ENCODE results near the gene CSGALNACT2. TPM values are rescaled to one million over a fixed set of nuclear protein-coding genes. Genes with fewer than 3 reads are reported as not detected.

The CSGALNACT2 gene
- total and polyA plus RNA-seq, 9 of the 15 experiments (the other 6 are each of a cell fraction or from before 2014, with no cell fraction given) = 1.4 to 7.3 (median 3.5) TPM

GRCh38 chr10:43141421-43141820 is 3.2 kb downstream of the CSGALNACT2 start:
- WGBS (ENCODE audit: insufficient coverage, low coverage, missing lambda C conversion rate) = 54% methylated on average over 5 of the region's 5 CpGs
- no TSS peak for BruUV-seq (replicated peaks)
- Histone ChIP-seq H3K4me3 (no peak overlapping the region), H3K4me1 (replicated peaks in 1 of 2; ENCODE audit: control insufficient read depth in 2 of 2, insufficient read depth in 2 of 2, low read length in 2 of 2) (peaks cover 9 to 25% of the 10 kb centered on the region in 2 experiments; a peak in 4 of 5 replicates), H3K9ac (ENCODE audit: insufficient read depth in 1 of 2, low read depth in 2 of 2, low read length in 2 of 2) (no peak overlapping the region), H3K4me2 (ENCODE audit: insufficient read depth, low read length) (no peak overlapping the region), H3K36me3 (ENCODE audit: control insufficient read depth, insufficient read depth, low read length) (no peaks in the 10 kb centered on the region), H3K27me3 (ENCODE audit: control insufficient read depth in 2 of 2, insufficient read depth in 2 of 2, low read length in 2 of 2) (no peaks in the 10 kb centered on the region), H3K27ac (ENCODE audit: extremely low read depth, low read depth, low read length) (no peak overlapping the region), H4K20me1 (replicated peaks; ENCODE audit: control insufficient read depth, insufficient read depth, low read length) (no peaks in the 10 kb centered on the region), H3K9me3 (replicated peaks; ENCODE audit: control insufficient read depth, insufficient read depth, low read depth, low read length) (no peaks in the 10 kb centered on the region), H3K79me2 (ENCODE audit: control insufficient read depth, insufficient read depth, low read length) (peaks cover 19% of the 10 kb centered on the region; the same call in 2 of the 3 replicates), H3K9me1 (ENCODE audit: control insufficient read depth, insufficient read depth, low read length) (no peaks in the 10 kb centered on the region), H2AFZ (ENCODE audit: low read depth, low read length) (no peak overlapping the region)
- ChIA-PET CTCF (ENCODE audit: low intra/inter-chr PET ratio) (interaction anchor here (0.5 kb wide), 1 partner anchor 169 kb away, joined by 3 read pairs; no protein-coding TSS in a partner anchor), POLR2A (no interaction called here)
- FAIRE-seq (no peak), ATAC-seq (no peak), DNase-seq (ENCODE audit: extremely low read depth in 1 of 4, low spot score in 3 of 4) (no peak)
- TF ChIP-seq FIP1L1 (IDR thresholded peaks at IDR 0.05; ENCODE audit: low read depth, low read length, poor library complexity, severe bottlenecking) (no peak), ZBTB11 (CRISPR knock-in tag; IDR thresholded peaks at IDR 0.05) (no peak), STAT5A (IDR thresholded peaks at IDR 0.05; ENCODE audit: borderline replicate concordance, low read length) (no peak), ETV1 (tag; conservative IDR thresholded peaks at IDR 0.05; ENCODE audit: low read depth) (no peak), SREBF2 (CRISPR knock-in tag; IDR thresholded peaks at IDR 0.05) (no peak), FOXA1 (IDR thresholded peaks at IDR 0.05; ENCODE audit: borderline replicate concordance) (no peak), STAT5B (CRISPR knock-in tag; IDR thresholded peaks at IDR 0.05) (no peak), ARID2 (IDR thresholded peaks at IDR 0.05) (no peak), CREBBP (IDR thresholded peaks at IDR 0.05; ENCODE audit: low read depth, low read length) (no peak), ZNF518B (CRISPR knock-in tag; IDR thresholded peaks at IDR 0.05) (no peak), CBX2 (IDR thresholded peaks at IDR 0.05; ENCODE audit: insufficient read depth, low read length, poor library complexity, severe bottlenecking) (no peak), PTRF (tag; IDR thresholded peaks at IDR 0.05) (no peak), EWSR1 (IDR thresholded peaks at IDR 0.05; ENCODE audit: borderline replicate concordance, low read depth, partially characterized antibody) (no peak), ZNF561 (CRISPR knock-in tag; conservative IDR thresholded peaks at IDR 0.05) (no peak)
- in situ Hi-C loops (cut with MboI) = no loop called here
- intact Hi-C loops (cut with micrococcal nuclease) = no loop called here
